Retinal pigment epithelial cell (primary cell): Measurements from ENCODE around the gene LGALS3BP.
A peak's percentile ranks its signal among the peaks of the same experiment; 100 is the strongest.

Experiments used
- DNase-seq: peaks from one replicate; pipeline ENCODE4 v3.0.0-alpha.2; 2010; ENCODE audit warnings: low read depth
- H3K4me3 ChIP-seq: 2 replicates; pipeline ENCODE4 v1.5.1; 2011; ENCODE audit warnings: mild to moderate bottlenecking, low read length, control low read depth, moderate library complexity
- TF ChIP-seq, protein P1 (sequence below): conservative IDR thresholded peaks from 2 replicates; pipeline ENCODE4 v1.5.1; 2011; ENCODE audit warnings: low read depth, low read length, control low read depth, inconsistent platforms

Gene LGALS3BP

DNA sequence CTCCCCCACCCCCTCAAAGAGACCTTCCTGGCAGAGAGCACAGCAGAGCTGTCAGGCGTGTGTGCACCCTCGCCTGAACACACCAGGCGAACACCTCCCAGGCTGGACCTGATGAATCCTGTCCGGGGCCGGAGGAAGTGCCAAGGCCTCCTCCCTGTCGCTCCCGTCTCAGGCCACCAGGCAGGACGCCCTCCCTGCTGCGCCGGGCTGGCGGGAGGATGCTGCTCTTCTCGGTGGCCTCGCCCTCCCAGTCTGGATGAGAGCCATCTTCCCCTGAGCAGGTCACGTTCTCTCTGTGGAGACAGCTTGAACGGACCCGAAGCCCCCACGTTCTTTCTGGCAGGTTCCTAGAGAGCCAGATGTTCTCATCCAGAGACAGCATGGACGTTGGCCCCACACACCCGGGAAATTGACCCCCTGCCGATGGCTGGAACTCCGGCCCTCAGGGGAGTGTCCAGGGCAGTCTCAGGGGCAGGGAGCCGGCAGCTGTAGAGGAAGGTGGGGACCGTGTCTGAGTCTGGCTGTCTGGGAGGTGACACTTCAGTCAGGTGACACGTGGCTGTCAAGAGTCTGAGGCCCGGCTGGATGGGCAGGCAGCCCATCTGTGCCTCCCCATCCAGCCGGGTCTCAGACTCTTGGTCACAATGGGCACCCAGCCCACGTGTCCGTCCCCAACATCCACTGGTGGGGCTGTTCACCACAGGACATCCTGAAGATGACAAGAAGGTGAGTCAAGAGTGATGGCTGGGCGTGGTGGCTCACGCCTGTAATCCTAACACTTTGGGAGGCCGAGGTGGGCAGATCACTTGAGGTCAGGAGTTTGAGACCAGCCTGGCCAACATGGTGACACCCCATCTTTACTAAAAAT lies 49.6 kb downstream of the LGALS3BP start:
- TF ChIP-seq, protein P1, sequence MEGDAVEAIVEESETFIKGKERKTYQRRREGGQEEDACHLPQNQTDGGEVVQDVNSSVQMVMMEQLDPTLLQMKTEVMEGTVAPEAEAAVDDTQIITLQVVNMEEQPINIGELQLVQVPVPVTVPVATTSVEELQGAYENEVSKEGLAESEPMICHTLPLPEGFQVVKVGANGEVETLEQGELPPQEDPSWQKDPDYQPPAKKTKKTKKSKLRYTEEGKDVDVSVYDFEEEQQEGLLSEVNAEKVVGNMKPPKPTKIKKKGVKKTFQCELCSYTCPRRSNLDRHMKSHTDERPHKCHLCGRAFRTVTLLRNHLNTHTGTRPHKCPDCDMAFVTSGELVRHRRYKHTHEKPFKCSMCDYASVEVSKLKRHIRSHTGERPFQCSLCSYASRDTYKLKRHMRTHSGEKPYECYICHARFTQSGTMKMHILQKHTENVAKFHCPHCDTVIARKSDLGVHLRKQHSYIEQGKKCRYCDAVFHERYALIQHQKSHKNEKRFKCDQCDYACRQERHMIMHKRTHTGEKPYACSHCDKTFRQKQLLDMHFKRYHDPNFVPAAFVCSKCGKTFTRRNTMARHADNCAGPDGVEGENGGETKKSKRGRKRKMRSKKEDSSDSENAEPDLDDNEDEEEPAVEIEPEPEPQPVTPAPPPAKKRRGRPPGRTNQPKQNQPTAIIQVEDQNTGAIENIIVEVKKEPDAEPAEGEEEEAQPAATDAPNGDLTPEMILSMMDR, result no peak
- no peak for DNase-seq
- no peak overlapping the region for H3K4me3 ChIP-seq

DNA sequence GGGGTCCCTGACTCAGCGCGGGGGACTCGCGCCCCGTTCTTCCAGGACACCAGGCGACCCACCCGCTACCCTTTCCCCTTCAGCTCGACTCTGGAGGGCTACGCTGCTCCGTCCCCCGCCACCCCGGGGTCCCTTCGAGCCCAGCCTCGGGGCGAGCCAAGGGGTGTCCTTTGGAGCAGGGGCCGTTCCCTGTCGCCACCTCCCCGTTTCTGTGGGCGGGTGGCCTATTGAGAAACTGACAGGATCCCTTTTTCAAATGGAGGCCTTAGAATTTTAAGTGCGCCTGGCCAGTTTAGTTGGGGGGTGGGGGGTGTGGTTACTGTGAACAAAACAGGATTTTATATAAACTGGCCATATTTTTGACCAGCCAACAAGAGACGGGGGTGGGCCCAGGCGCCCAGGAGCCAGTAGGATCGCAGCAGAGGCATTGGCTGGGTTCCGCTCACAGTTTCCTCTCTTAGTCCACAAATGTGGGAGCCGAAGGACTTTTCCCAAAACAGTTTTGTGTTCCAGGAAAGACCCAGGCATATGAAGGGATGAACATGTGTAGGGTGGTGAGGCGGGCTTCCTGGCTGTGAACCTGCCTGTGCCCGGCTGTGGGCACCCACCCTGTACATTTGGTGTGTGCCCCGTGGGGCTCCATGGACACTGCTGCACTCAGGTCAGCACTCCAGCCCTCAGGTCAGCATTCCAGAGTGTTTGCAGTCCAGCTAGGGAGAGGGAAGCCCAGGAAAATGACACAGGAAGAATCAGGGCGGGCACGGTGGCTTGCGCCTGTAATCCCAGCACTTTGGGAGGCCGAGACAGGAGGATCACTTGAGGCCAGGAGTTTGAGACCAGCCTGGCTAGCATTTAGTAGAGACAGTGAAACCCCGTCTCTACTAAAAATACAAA lies 53.8 kb downstream of the LGALS3BP start:
- TF ChIP-seq, protein P1, result no peak
- no peak for DNase-seq

DNA sequence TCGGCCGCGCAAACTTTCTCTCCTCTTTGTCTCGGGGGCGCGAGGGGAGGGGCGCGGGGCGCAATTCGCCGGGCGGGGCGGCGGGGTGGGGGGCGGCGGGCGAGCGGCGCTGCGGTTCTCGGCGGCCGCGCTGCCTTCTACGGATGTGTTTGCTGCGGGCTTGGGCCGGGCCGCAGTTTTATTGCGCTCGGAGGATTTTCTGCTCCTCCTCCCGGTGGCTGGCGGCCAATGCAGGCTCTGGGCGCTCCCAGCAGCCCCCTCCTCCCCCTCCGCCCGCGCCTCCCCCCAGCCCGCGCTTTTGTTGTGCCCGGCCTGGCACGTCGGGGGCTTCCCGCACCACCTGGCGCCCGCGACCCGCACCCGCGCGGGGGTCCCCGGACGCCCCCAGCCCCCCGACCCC lies 54.5 kb downstream of the LGALS3BP start, which contains the start of gene TIMP2:
Gene TIMP2, minus strand, starts transcription at position 154 of the 400 bp plus-strand sequence. CDS start 299 bp downstream, outside the sequence.
- TF ChIP-seq, protein P1, result peak; percentile 22
- peak within 1 kb of the TSS; percentile 82 for H3K4me3 ChIP-seq
- no peak for DNase-seq

More for the DNA sequence above, 53.8 kb downstream of the LGALS3BP start:
- peak overlapping the region; percentile 56 for H3K4me3 ChIP-seq

DNA sequence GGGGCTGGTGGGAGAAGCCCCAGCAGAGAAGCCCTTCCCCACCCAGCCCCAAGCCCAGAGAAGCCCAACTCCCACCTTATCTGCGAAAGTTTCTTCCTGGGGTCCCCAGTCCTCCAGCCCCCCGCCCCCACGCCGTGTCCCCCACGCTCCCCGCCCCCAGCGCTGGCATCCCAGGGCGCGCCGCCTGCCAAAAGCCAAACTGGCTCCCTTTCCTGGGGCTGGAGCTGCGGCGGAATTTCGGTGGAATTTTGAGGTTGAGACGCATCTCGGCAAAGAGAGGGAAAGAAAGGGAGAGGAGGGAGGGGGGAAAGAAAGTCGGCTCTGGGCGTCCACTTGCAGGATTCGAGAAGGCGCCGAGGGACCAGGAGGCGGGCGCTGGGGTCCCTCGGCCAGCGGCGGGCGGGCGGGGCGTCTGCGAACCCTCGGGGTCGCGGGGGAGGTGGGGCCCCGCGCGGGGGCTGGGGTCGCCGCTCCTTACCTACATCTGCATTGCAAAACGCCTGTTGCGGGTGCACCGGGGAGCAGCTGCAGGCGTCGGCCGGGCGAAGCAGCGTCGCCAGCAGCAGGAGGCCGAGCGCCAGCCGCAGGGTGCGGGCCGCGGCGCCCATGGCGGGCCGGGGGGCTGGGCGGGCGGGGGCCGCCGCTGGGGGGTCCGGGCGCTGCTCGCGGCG lies 55.1 kb downstream of the LGALS3BP start:
- H3K4me3 ChIP-seq, result peak overlapping the region; percentile 82
- DNase-seq, result no peak
- TF ChIP-seq, protein P1, result no peak

DNA sequence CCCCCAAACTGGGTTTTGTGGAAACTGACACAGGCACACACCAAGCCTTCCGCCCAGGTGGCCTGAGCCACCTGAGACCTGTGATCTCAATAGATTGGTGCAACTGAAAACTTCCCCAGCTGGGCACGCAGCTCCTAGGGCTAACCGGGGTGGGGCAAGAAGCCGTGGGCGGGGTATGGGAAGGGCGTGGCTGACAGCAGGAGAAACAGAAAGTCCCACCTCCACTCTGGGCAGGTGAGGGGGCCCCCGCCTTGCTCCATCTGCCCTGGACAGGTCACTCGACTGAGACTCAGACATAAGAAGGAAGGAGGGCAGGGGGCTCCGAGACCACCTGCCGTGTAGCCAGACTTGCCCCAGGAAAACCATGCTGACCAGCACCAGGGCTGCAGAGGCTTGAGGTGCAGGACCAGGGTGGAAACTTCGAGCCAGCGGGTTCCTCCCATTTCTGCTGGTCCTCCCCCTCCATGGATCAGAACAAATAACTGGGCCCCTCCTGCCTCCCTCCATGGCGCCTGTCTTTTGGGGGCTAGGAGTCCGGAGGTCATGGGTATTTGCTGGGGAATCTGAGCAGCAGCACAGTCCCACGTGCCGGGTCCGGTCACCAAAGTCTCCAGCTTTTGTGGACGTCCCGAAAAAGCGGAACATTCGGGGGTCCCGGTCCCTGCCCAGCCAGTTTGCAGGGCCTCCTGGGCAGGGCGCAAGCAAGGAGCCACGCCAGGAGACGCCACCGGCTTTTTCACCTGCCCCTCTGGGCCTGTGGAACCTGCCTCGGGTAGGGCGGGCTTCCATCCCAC lies 55.9 kb downstream of the LGALS3BP start:
- TF ChIP-seq, protein P1, result no peak
- H3K4me3 ChIP-seq, result peak overlapping the region; percentile 82
- DNase-seq, result no peak
